Fibroblast of villous mesenchyme (primary cell): ENCODE results near the gene ZC3H12C. TPM values are rescaled to one million over a fixed set of nuclear protein-coding genes. Genes with fewer than 3 reads are reported as not detected.
"Not testable (repeated sequence)": the region's sequence is repeated elsewhere in the genome, so short reads cannot be mapped to it uniquely, and the experiment has no call there.

Experiments used
- DNase-seq: peaks from one replicate; pipeline ENCODE4 v3.0.0-alpha.2; 2010; ENCODE audit warnings: low read depth
- H3K4me3 ChIP-seq: 2 replicates; pipeline ENCODE4 v1.5.1; 2011; ENCODE audit warnings: low read depth, mild to moderate bottlenecking, low read length
- CTCF ChIP-seq: IDR thresholded peaks from 2 replicates; pipeline ENCODE4 v1.5.1; 2012; ENCODE audit warnings: low read depth, mild to moderate bottlenecking, low read length; ENCODE audit not compliant: insufficient read depth
- total RNA-seq: library from RNA; depleted of rRNA; stranded (reverse); fragments of >200 nt; gene quantifications from 2 replicates; pipeline ENCODE4 v1.2.3, GENCODE V29; 2012

Gene ZC3H12C
- total RNA-seq, 1 donor = 15.5 TPM

DNA sequence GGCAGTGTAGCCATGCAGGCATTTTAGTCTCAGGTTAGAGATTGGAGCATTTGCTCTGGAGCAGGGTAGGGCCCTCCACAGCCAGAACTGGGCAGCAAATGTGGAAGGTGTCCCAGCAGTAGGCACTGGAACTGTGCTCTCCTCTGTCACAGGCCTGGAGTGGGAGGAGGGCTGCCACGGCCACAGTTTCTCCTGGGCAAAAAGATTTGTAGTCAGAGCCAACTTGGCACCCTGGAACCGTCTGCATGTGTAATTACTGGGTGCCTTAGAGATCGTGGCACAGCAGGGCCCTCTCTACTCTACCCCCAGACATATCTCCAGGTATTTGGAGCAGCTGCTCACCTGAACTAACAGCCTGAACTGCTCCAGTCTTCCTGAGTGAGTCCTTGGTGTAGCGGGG is 93.7 kb downstream of the ZC3H12C start:
- H3K4me3 ChIP-seq = no peak overlapping the region
- DNase-seq = no peak
- no peak for TF ChIP-seq CTCF

GRCh38 chr11:110187731-110188130 is 94.5 kb downstream of the ZC3H12C start:
- no peak for TF ChIP-seq CTCF
- DNase-seq = no peak
- H3K4me3 ChIP-seq = no peak overlapping the region

DNA sequence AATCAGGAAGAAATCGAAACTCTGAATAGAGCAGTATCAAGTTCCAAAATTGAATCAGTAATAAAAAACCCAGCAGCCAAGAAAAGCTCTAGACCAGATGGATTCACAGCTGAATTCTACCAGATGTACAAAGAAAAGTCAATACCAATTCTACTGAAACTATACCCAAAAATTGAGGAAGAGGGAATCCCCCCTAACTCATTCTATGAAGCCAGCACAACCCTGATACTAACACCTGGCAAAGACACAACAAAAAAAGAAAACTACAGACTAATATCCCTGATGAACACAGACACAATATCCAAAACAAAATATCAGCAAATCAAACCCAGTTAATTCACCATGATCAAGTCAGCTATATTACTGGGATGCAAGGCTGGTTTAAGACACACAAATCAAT is 97.7 kb downstream of the ZC3H12C start:
- DNase-seq = no peak
- H3K4me3 ChIP-seq = no peak overlapping the region
- no peak for TF ChIP-seq CTCF

GRCh38 chr11:110192604-110193282 is 99.6 kb downstream of the ZC3H12C start:
- H3K4me3 ChIP-seq, DNase-seq: not testable (repeated sequence)

DNA sequence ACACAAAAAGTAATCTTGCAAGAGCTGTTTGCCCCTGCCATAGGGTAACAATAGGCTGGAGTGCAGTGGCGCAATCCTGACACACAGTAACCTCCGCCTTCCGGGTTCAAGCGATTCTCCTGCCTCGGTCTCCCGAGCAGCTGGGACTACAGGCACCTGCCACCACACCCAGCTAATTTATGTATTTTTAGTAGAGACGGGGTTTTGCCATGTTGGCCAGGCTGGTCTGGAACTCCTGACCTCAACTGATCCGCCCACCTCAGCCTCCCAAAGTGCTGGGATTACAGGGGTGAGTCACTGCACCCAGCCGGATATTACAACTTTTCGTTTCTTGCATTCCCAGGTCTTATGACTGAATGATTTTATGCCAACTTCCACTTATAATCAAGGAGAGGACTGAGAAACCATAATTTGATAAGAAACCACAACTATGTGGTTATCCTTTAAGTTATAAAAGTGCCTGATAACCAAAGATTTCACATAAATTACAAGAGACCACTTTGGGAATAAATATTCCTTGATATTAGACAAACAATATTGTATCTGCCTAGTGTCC is 101.1 kb downstream of the ZC3H12C start:
- H3K4me3 ChIP-seq = not testable (repeated sequence)
- DNase-seq = peak; percentile 94

GRCh38 chr11:110196241-110196754 is 103.1 kb downstream of the ZC3H12C start:
- no peak for TF ChIP-seq CTCF
- H3K4me3 ChIP-seq = no peak overlapping the region
- DNase-seq = peak; percentile 83

DNA sequence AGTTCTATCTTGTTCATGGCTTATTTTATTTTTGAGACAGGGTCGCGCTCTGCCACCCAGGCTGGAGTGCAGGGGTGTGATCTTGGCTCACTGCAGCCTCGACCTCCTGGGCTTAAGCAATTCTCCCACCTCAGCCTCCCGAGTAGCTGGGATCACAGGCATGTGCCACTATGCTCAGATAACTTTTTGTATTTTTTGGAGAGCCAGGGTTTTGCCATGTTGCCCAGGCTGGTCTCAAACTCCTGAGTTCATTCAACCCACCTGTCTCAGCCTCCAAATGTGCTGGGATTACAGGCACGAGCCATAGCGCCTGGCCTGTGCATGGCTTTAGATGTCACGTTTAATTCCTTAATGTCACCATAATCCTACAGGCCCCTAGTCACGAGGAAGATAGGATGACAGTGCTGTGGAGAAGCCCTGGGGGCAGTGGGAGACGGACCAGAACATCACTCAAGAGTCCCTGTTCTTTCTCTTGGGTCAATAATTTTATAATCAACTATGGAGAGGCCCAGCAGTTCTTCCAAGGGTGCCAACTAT is 103.8 kb downstream of the ZC3H12C start:
- no peak for DNase-seq
- no peak for TF ChIP-seq CTCF

More for the DNA sequence above, 103.8 kb downstream of the ZC3H12C start:
- no peak overlapping the region for H3K4me3 ChIP-seq
